IPS-20b (cell line): ENCODE results near the gene GRIK2.

Experiments used
- H3K27ac ChIP-seq: one replicate; pipeline ENCODE4 v1.5.1; 2013; ENCODE audit warnings: low read length
- H3K27me3 ChIP-seq: 2 replicates; pipeline ENCODE4 v1.6.1; 2013; ENCODE audit warnings: mild to moderate bottlenecking, low read length, inconsistent platforms; ENCODE audit not compliant: insufficient read depth
- H3K36me3 ChIP-seq: 2 replicates; pipeline ENCODE4 v1.6.1; 2013; ENCODE audit warnings: low read depth, mild to moderate bottlenecking, inconsistent platforms, low read length, moderate library complexity; ENCODE audit not compliant: insufficient read depth
- H3K4me1 ChIP-seq: 2 replicates; pipeline ENCODE4 v1.6.1; 2013; ENCODE audit warnings: mild to moderate bottlenecking, control low read depth, inconsistent platforms, low read length, moderate library complexity; ENCODE audit not compliant: insufficient read depth
- H3K4me3 ChIP-seq: 2 replicates; pipeline ENCODE4 v1.5.1; 2013; ENCODE audit warnings: mild to moderate bottlenecking, low read length, inconsistent platforms
- H3K9ac ChIP-seq: 2 replicates; pipeline ENCODE4 v1.6.1; 2013; ENCODE audit warnings: low read depth, mild to moderate bottlenecking, inconsistent platforms, low read length, moderate library complexity
- H3K9me3 ChIP-seq: 2 replicates; pipeline ENCODE4 v1.6.1; 2013; ENCODE audit warnings: mild to moderate bottlenecking, low read depth, low read length, inconsistent platforms; ENCODE audit not compliant: insufficient read depth

The GRIK2 gene

DNA sequence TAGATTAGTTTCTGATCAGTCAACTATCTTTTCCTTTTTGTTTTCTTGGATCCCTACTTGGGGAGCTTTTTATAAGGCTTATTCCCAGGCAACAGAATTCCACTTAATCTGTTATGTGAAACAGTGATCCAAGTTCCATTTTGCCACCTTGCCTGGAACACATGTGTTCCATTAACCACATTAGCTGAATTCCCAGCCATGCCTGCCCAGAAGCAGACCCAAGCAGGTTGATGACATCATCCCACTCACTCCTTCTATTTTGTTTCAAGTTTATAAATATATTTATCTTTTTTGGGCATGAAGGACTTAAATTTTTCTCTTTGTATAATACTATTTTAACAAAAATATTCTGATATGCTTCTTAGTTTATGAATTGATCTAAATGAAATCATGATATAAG, 587.4 kb downstream of the GRIK2 start:
- Histone ChIP-seq H3K9me3 (no peaks in the 10 kb centered on the region), H3K27ac (no peak overlapping the region), H3K9ac (no peak overlapping the region), H3K36me3 (no peaks in the 10 kb centered on the region), H3K27me3 (no peaks in the 10 kb centered on the region), H3K4me1 (no peaks in the 10 kb centered on the region), H3K4me3 (no peak overlapping the region)

DNA sequence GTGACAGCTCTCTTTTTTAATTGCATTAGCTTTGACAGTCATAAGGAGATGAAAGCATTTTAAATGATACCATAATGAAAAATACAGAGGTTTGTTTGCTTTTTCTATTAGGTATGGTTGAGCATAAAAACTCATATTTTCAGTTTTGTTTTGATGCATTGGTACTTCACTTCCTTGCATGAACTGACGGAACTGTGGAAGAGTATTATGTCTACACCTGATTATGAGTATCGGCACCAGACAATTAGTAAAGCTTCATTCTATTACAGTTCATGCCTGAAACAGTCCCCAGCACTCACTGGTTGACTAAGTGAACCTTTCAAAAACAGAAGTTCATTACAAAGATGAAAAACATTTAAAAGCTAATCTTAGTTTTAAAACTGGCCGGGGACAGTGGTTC, 593.0 kb downstream of the GRIK2 start:
- H3K9ac ChIP-seq, result no peak overlapping the region
- H3K9me3 ChIP-seq, result no peaks in the 10 kb centered on the region
- no peaks in the 10 kb centered on the region for H3K27me3 ChIP-seq
- H3K4me3 ChIP-seq, result no peak overlapping the region
- H3K4me1 ChIP-seq, result no peaks in the 10 kb centered on the region
- no peak overlapping the region for H3K27ac ChIP-seq
- no peaks in the 10 kb centered on the region for H3K36me3 ChIP-seq

DNA sequence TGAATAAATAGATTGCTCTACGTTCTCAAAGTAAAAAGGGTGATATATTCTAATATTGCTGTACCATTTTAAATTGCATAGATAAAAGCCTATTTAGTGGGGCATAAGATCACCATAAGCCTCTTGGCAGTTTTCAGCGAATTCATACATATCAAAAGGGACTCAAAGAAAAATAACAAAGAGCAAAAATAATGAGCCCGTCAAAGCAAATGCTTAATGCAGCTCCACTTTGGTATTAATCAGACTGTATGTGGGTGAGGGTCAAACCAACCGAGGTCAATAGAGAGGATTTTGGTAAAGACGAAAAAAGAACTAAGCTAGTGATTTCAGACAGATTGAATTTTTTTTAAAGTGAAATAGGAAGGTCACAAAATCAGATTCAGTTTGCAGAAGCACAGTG, 598.8 kb downstream of the GRIK2 start:
- H3K9me3 ChIP-seq, result no peaks in the 10 kb centered on the region
- no peak overlapping the region for H3K9ac ChIP-seq
- H3K4me1 ChIP-seq, result no peaks in the 10 kb centered on the region
- H3K27ac ChIP-seq, result no peak overlapping the region
- H3K36me3 ChIP-seq, result no peaks in the 10 kb centered on the region
- no peak overlapping the region for H3K4me3 ChIP-seq
- no peaks in the 10 kb centered on the region for H3K27me3 ChIP-seq

DNA sequence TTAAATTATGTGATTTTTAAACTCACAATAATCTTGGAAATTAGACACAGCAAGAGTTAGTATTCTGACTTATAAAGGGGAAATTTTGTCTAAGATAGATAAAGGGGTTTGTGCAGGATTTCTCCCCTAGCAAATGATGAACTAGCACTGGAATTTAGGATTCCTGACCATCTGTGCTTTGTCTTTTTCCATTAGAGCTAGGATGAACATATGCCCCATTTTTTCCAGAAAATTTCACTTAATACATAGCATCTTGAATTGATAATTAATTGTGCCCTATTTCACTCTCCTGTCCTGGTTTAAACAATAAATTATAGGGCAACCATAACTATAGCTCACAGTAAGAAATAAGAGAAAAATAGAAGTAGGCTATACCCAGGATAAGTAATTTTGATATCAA, 601.0 kb downstream of the GRIK2 start:
- Histone ChIP-seq H3K36me3 (no peaks in the 10 kb centered on the region), H3K9ac (no peak overlapping the region), H3K27ac (no peak overlapping the region), H3K4me3 (no peak overlapping the region), H3K4me1 (no peaks in the 10 kb centered on the region), H3K27me3 (no peaks in the 10 kb centered on the region), H3K9me3 (no peaks in the 10 kb centered on the region)

DNA sequence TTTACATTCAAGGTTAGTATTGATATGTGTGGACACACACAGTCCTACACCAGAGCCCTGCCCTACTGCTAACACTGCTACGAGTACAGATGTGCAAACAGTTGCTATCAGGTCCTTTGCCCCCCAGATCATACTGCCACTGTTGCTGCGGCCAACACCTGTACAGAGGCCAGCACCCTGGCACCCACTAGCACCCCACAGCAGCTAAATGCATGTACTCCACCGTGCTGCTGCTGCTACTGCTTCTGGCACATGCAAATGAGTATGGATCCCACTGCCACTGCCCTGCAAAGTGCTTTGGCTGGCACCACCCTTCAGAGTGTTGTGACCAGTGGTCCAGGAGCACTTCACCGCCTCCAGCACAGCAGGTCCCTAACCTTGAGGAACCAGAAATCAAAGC, 621.9 kb downstream of the GRIK2 start:
- no peaks in the 10 kb centered on the region for H3K4me1 ChIP-seq
- no peak overlapping the region for H3K4me3 ChIP-seq
- H3K36me3 ChIP-seq, result no peaks in the 10 kb centered on the region
- H3K9me3 ChIP-seq, result no peaks in the 10 kb centered on the region
- no peak overlapping the region for H3K27ac ChIP-seq
- no peak overlapping the region for H3K9ac ChIP-seq
- H3K27me3 ChIP-seq, result no peaks in the 10 kb centered on the region

DNA sequence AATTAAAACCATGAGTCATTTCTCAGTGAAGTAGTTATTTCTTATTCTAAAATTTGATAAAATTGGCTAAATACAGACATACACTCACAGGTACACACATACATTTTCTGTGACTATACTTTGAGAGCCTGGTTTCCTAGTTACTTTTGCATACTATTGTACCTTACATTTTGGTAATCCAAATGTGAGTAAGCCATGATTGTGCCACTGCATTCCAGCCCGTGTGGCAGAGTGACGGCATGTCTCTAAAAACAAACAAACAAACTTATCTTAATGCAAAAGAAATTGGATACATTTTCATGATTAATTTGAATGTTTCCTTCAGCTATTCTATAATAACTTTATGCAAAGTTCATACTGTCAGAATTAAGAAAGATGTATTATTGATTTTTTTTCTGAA, 628.8 kb downstream of the GRIK2 start:
- Histone ChIP-seq H3K9ac (no peak overlapping the region), H3K4me3 (no peak overlapping the region)

DNA sequence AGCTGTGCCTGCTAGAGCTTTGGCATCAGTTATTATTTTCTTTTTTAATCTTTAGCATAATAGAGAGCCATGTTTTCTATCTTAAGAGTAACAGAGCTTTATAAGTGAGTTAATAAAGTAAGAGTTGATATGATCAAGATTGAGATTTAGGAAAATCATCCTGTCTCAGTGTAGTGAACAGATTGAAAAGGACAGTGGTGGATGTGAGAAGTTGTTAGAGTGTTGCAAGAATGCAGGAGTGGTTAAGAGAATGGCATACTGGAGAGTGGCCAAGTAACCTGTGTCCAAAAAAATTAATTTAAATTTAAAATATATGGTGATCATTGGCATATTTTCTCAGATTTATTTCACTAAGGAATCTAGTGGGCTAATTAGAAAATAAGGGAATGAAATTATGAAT, 629.3 kb downstream of the GRIK2 start:
- H3K27me3 ChIP-seq, result no peaks in the 10 kb centered on the region
- H3K27ac ChIP-seq, result no peak overlapping the region
- no peak overlapping the region for H3K4me3 ChIP-seq
- H3K9me3 ChIP-seq, result no peaks in the 10 kb centered on the region
- H3K36me3 ChIP-seq, result no peaks in the 10 kb centered on the region
- no peaks in the 10 kb centered on the region for H3K4me1 ChIP-seq
- no peak overlapping the region for H3K9ac ChIP-seq

More for the DNA sequence above, 628.8 kb downstream of the GRIK2 start:
- Histone ChIP-seq H3K27me3 (no peaks in the 10 kb centered on the region), H3K4me1 (no peaks in the 10 kb centered on the region), H3K27ac (no peak overlapping the region), H3K9me3 (no peaks in the 10 kb centered on the region), H3K36me3 (no peaks in the 10 kb centered on the region)

DNA sequence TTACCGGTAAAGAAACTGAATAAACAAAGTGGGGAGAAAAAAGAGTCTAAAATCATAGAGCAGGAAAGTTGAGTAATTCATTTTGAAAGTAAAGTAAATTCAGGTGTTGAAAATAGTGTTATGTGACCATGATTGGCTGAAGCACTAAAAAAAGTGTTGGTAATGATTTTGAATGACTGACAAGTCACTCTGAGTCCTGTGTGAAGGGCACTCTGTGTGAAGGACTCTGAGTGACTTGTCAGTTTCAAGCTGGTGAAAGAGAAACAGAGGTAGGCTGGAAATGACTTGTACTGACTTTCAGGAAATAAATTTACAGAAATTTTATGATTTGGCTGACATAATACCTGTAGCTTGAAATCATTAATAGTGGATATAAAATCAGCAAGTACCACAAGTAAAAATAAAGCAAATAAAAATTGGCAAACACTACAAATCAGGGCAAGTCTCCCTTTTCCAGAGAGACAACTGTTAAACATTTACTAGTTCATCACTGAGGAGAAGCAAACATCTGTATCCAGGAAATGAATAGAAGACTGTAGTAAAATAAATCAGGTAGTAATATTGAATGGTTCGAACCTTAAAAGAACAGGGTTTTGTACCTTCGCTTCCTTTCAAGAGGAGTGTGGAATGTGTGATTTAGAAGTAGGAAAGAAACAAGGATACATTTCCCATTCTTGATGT, 630.6 kb downstream of the GRIK2 start:
- H3K4me1 ChIP-seq, result no peaks in the 10 kb centered on the region
- no peak overlapping the region for H3K27ac ChIP-seq
- no peak overlapping the region for H3K9ac ChIP-seq
- H3K4me3 ChIP-seq, result no peak overlapping the region
- H3K9me3 ChIP-seq, result no peaks in the 10 kb centered on the region
- H3K36me3 ChIP-seq, result no peaks in the 10 kb centered on the region
- no peaks in the 10 kb centered on the region for H3K27me3 ChIP-seq

DNA sequence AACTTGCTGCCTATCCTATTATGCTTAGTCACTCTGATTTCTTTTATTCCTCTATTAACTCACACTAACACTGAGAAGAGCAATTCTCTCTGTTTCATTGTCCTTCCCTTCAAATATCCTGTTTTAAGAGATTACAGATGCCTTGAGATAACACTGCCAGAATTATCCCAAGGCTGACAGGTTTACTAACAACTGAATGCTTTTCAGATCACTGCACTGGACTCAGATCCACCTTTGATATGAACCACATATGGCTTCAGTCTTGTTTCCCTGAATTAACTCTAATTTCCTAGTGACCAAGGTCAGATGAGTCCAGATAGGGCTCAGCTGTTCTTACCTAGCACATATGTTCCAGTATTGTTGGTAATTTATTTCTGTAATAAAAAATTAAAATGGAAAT, 633.1 kb downstream of the GRIK2 start:
- Histone ChIP-seq H3K9me3 (no peaks in the 10 kb centered on the region), H3K4me1 (no peaks in the 10 kb centered on the region), H3K36me3 (no peaks in the 10 kb centered on the region), H3K27me3 (no peaks in the 10 kb centered on the region), H3K27ac (no peak overlapping the region), H3K4me3 (no peak overlapping the region), H3K9ac (no peak overlapping the region)

DNA sequence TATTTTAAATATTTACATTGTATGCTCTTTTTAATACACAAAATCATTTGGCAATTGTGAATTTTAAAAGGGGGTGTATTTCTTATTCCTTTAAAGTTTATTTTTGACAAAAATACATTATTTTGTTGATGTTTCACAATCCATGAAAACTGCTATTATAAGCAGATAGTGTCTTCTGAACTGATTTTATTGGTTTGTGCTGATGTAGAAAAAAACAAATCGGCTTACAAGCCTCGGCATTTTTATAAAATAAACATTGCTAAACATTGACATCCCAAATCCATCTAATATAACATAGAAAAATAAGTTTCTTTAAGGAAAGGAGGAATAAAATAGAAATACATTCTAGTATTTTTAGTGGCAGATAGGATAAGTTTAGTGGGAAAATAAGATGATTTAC, 634.7 kb downstream of the GRIK2 start:
- H3K27ac ChIP-seq, result no peak overlapping the region
- no peaks in the 10 kb centered on the region for H3K36me3 ChIP-seq
- H3K27me3 ChIP-seq, result no peaks in the 10 kb centered on the region
- H3K9me3 ChIP-seq, result no peaks in the 10 kb centered on the region
- H3K9ac ChIP-seq, result no peak overlapping the region
- no peaks in the 10 kb centered on the region for H3K4me1 ChIP-seq
- no peak overlapping the region for H3K4me3 ChIP-seq

DNA sequence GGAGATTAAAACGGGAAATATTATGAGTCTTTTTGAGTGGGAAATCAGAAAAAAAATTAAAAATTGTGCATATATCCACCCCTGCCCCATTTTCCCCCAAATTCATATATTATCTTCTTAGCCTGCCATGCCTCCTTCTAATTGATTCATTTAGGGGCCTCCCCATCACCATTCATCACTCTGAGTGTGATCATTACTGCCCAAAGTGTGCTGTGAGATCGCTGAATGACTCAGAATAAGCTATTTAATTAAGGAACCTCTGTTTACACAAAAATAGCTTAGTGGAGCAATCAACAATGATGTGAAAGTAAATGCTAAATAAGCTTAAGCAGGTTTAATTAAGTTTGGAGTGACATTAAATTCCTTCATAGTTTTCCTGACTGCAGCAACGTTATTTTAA, 645.5 kb downstream of the GRIK2 start:
- Histone ChIP-seq H3K4me1 (no peaks in the 10 kb centered on the region), H3K27me3 (no peaks in the 10 kb centered on the region), H3K4me3 (no peak overlapping the region), H3K9ac (no peak overlapping the region), H3K27ac (no peak overlapping the region), H3K36me3 (no peaks in the 10 kb centered on the region), H3K9me3 (no peaks in the 10 kb centered on the region; the same call in 1 of the 2 replicates)

DNA sequence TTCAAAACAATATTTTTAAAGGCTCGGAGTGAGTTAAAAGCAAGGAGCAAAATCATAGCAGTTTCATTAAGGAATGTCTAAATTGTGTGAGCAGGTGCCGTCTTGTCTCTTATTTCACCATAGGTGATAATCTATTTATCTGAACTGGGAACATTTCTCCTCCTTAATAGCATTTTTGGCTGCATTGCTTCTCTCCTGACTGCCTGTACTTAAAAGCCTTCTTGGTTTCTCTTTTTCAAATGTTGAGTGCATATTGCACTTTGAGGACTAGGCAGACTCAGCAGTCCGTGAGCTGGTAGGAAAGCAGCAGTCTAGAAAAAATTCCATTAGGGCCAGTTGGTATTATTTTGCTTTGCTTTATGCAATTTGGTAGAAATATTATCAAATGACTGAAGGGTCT, 645.9 kb downstream of the GRIK2 start:
- Histone ChIP-seq H3K9ac (no peak overlapping the region), H3K4me3 (no peak overlapping the region), H3K27me3 (no peaks in the 10 kb centered on the region), H3K4me1 (no peaks in the 10 kb centered on the region), H3K27ac (no peak overlapping the region), H3K36me3 (no peaks in the 10 kb centered on the region), H3K9me3 (no peaks in the 10 kb centered on the region; the same call in 1 of the 2 replicates)
